GM12878 (cell line): ENCODE results near the gene BBS2. TPM values are rescaled to one million over a fixed set of nuclear protein-coding genes. Genes with fewer than 3 reads are reported as not detected.

Experiments used
- ATAC-seq: fragments of 200-7000 bp; cut with Tn5 transposase; 3 replicates; pipeline ENCODE4 v1.9.1; 2020; ENCODE audit warnings: mild to moderate bottlenecking, moderate library complexity
- BruUV-seq: library from RNA; stranded (reverse); fragments of 400-500 nt; replicated peaks from 2 replicates; lab custom pipeline; 2021; lab: Mats Ljungman, UMichigan
- CTCF ChIA-PET: fragments of 300-600 bp; sonication (Branson Sonifier 250); formaldehyde crosslinking; extraction: SDS; loops from one replicate; lab custom pipeline; 2021; ENCODE audit warnings: inconsistent platforms; lab: Yijun Ruan, JAX
- POLR2A ChIA-PET: fragments of 350-600 bp; formaldehyde crosslinking; extraction: SDS; loops from one replicate; lab custom pipeline; 2021; ENCODE audit warnings: inconsistent platforms; lab: Charles Lee
- RAD21 ChIA-PET: fragments of 300-600 bp; sonication (Branson Sonifier 250); formaldehyde crosslinking; loops from one replicate; lab custom pipeline; 2023; ENCODE audit warnings: antibody characterized with exemption; ENCODE audit not compliant: unreplicated experiment; lab: Charles Lee
- SMC1A ChIA-PET: fragments of 300-600 bp; sonication (Branson Sonifier 250); formaldehyde crosslinking; loops from one replicate; lab custom pipeline; 2023; ENCODE audit not compliant: unreplicated experiment, uncharacterized antibody; lab: Charles Lee
- DNase-seq: peaks from one replicate; pipeline ENCODE4 v3.0.0-alpha.2; 2011; ENCODE audit warnings: low read depth, low spot score
- FAIRE-seq: peaks from 3 replicates; lab custom pipeline; 2011; peaks lifted over from hg19 to GRCh38; lab: Jason Lieb, UNC
- H2AFZ ChIP-seq: 2 replicates; pipeline ENCODE4 v1.6.0; 2011; ENCODE audit warnings: low read depth, low read length, control low read depth; ENCODE audit not compliant: control insufficient read depth
- H3K27ac ChIP-seq: 2 replicates; pipeline ENCODE4 v1.5.1; 2011; ENCODE audit warnings: control low read depth; ENCODE audit not compliant: control insufficient read depth, insufficient read depth
- H3K27me3 ChIP-seq, 2 experiments: replicated peaks in 1 of 2; 2 replicates each; pipeline versions ENCODE4 v1.6.0 to v1.6.1; 2011; ENCODE audit warnings: low read length in 1 of 2; ENCODE audit not compliant: control insufficient read depth in 2 of 2, insufficient read depth in 2 of 2
- H3K36me3 ChIP-seq, 2 experiments: 2 replicates each; pipeline ENCODE4 v1.5.1; 2011; ENCODE audit warnings: low read length in 1 of 2; ENCODE audit not compliant: control insufficient read depth in 2 of 2, insufficient read depth in 2 of 2
- H3K4me1 ChIP-seq: 2 replicates; pipeline ENCODE4 v1.6.1; 2011; ENCODE audit warnings: mild to moderate bottlenecking, low read length, moderate library complexity, mixed read lengths; ENCODE audit not compliant: control insufficient read depth, insufficient read depth
- H3K4me2 ChIP-seq: 2 replicates; pipeline ENCODE4 v1.6.0; 2011; ENCODE audit warnings: control low read depth; ENCODE audit not compliant: control insufficient read depth, insufficient read depth
- H3K4me3 ChIP-seq: fragments of 200-600 bp; sonication (generic); 2 replicates; pipeline ENCODE4 v1.5.1; 2016
- H3K79me2 ChIP-seq: 2 replicates; pipeline ENCODE4 v1.6.0; 2011; ENCODE audit warnings: low read length; ENCODE audit not compliant: control insufficient read depth, insufficient read depth
- H3K9ac ChIP-seq: 2 replicates; pipeline ENCODE4 v1.8.0; 2011; ENCODE audit warnings: low read length, control low read depth, mixed read lengths; ENCODE audit not compliant: control insufficient read depth, insufficient read depth
- H3K9me3 ChIP-seq: replicated peaks from 3 replicates; pipeline ENCODE4 v1.5.1; 2011; ENCODE audit warnings: mild to moderate bottlenecking, low read length; ENCODE audit not compliant: control insufficient read depth, insufficient read depth
- H4K20me1 ChIP-seq: 2 replicates; pipeline ENCODE4 v1.6.0; 2011; ENCODE audit not compliant: control insufficient read depth, insufficient read depth
- ATF3 ChIP-seq: IDR thresholded peaks from 2 replicates; pipeline ENCODE4 v1.6.1; 2011; ENCODE audit warnings: low read depth, mild to moderate bottlenecking, low read length, moderate library complexity, borderline replicate concordance; ENCODE audit errors: extremely low read depth
- BRCA1 ChIP-seq: IDR thresholded peaks from 2 replicates; pipeline ENCODE4 v1.6.1; 2011; ENCODE audit warnings: low read depth, low read length, improper control_type of control experiment
- CEBPB ChIP-seq, 2 experiments: fragments of 150-350 bp in 1 of 2; IDR thresholded peaks; 2 replicates each; pipeline ENCODE4 v1.6.1; 2012 to 2014; ENCODE audit warnings: low read depth in 2 of 2, low read length in 2 of 2, borderline replicate concordance in 1 of 2, inconsistent platforms in 1 of 2
- CHD2 ChIP-seq: IDR thresholded peaks from 2 replicates; pipeline ENCODE4 v1.6.1; 2011; ENCODE audit warnings: low read depth, low read length, improper control_type of control experiment, borderline replicate concordance
- KDM1A ChIP-seq: fragments of 200-600 bp; sonication (generic); IDR thresholded peaks from 2 replicates; pipeline ENCODE4 v1.6.1; 2016; ENCODE audit warnings: borderline replicate concordance
- MEF2A ChIP-seq: IDR thresholded peaks from 2 replicates; pipeline ENCODE4 v1.6.1; 2011; ENCODE audit warnings: low read depth, mild to moderate bottlenecking, low read length, moderate library complexity; ENCODE audit not compliant: insufficient read depth
- MTA3 ChIP-seq: IDR thresholded peaks from 2 replicates; pipeline ENCODE4 v1.6.1; 2012; ENCODE audit warnings: low read length, inconsistent platforms, borderline replicate concordance
- NFIC ChIP-seq: IDR thresholded peaks from 2 replicates; pipeline ENCODE4 v1.6.1; 2012; ENCODE audit warnings: low read depth, mild to moderate bottlenecking, inconsistent platforms, low read length, moderate library complexity
- RFX5 ChIP-seq: IDR thresholded peaks from 2 replicates; pipeline ENCODE4 v1.6.1; 2011; ENCODE audit warnings: low read depth, low read length, improper control_type of control experiment
- ZBED1 ChIP-seq: IDR thresholded peaks from 2 replicates; pipeline ENCODE4 v1.6.1; 2016; ENCODE audit warnings: borderline replicate concordance
- WGBS: methylation state at CpG from one replicate; pipeline ENCODE4 v1.1.6; 2016; ENCODE audit warnings: low lambda C conversion rate; ENCODE audit not compliant: insufficient replicate concordance, insufficient coverage; ENCODE audit errors: missing lambda C conversion rate; 5-methylcytosine and 5-hydroxymethylcytosine counted together
- in situ Hi-C: fragments of 300-500 bp; cut with MboI; formaldehyde crosslinking; loops from 9 replicates; pipeline ENCODE4 v1.14.3; 2018; ENCODE audit warnings: mixed read lengths
- intact Hi-C: fragments of 100-400 bp; cut with micrococcal nuclease; formaldehyde crosslinking; loops from one replicate; pipeline ENCODE4 v1.14.2; 2022; ENCODE audit not compliant: unreplicated experiment
- polyA plus RNA-seq, 11 experiments: library from polyadenylated mRNA; depleted of rRNA in 4 of 11; unstranded in 6 of 11; stranded (reverse) in 5 of 11; fragments of >200 nt; fragmentation: Nextera tagmentation in 4 of 11; fragmentation: Illumina TruSeq in 1 of 11; extraction: Ambion mirVana in 4 of 11; extraction: Trizol in 1 of 11; gene quantifications; 1 replicate in 1 of 11; 2 replicates in 10 of 11; pipeline versions ENCODE4 v1.2.1 to v1.2.3, GENCODE V29; 2011 to 2016; ENCODE audit warnings: inconsistent platforms in 2 of 11, missing spikeins in 2 of 11, low read depth in 1 of 11
- total RNA-seq, 4 experiments: library from RNA; depleted of rRNA in 3 of 4; stranded (reverse); fragments of >200 nt in 3 of 4; fragmentation: Illumina TruSeq in 1 of 4; extraction: Trizol in 1 of 4; gene quantifications; 2 replicates each; pipeline versions ENCODE4 v1.2.1 to v1.2.3, GENCODE V29; 2013 to 2021
- TF ChIP-seq, protein P1 (sequence below): fragments of 450-650 bp; IDR thresholded peaks from 2 replicates; pipeline ENCODE4 v1.6.1; 2017; ENCODE audit warnings: borderline replicate concordance

BBS2 gene
- total and polyA plus RNA-seq, 10 of the 15 experiments (the other 5 are each of a cell fraction or from before 2014, with no cell fraction given): 4.9 to 38.3 (median 16.4) TPM

DNA sequence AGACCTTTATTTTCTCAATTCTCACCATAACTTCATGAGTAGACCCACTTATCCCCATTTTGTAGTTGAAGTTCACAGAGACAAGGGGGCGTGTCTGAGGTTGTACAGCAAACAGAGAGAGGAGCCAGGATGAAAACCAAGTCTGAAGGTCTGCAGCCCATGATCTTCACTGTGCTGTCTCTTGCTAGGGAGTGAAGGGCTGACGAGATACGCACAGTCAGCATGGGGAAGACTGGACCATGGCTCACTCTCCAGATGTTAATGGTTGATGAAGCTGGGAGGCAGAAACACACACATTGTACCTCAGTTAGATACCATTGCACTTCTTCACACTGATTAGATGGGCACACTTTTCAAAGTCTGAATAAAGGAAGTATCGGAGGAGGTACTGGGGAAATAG lies 39.3 kb upstream of the BBS2 start:
- Histone ChIP-seq H3K4me2 (no peak overlapping the region), H3K27ac (no peak overlapping the region), H3K4me3 (no peak overlapping the region), H3K79me2 (no peaks in the 10 kb centered on the region), H3K4me1 (no peaks in the 10 kb centered on the region), H3K9me3 (no peaks in the 10 kb centered on the region), H3K9ac (no peak overlapping the region), H2AFZ (no peak overlapping the region), H3K27me3 (no peaks in the 10 kb centered on the region; a peak in 2 of 4 replicates), H4K20me1 (no peaks in the 10 kb centered on the region), H3K36me3 (no peaks in the 10 kb centered on the region)
- ChIA-PET SMC1A (no interaction called here), RAD21 (no interaction called here), CTCF (no interaction called here), POLR2A (no interaction called here)
- FAIRE-seq: no peak
- in situ Hi-C loops: no loop called here
- no peak for DNase-seq
- BruUV-seq: no TSS peak
- 62% methylated on average over 4 of the region's 4 CpGs for WGBS
- TF ChIP-seq KDM1A (no peak), BRCA1 (no peak), ATF3 (no peak), MTA3 (no peak), CEBPB (IDR thresholded peaks at IDR 0.05; ENCODE audit: borderline replicate concordance in 1 of 2, low read depth in 2 of 2, low read length in 2 of 2) (no peak), NFIC (no peak), CHD2 (no peak), MEF2A (no peak), RFX5 (no peak), ZBED1 (no peak)
- TF ChIP-seq, protein P1, sequence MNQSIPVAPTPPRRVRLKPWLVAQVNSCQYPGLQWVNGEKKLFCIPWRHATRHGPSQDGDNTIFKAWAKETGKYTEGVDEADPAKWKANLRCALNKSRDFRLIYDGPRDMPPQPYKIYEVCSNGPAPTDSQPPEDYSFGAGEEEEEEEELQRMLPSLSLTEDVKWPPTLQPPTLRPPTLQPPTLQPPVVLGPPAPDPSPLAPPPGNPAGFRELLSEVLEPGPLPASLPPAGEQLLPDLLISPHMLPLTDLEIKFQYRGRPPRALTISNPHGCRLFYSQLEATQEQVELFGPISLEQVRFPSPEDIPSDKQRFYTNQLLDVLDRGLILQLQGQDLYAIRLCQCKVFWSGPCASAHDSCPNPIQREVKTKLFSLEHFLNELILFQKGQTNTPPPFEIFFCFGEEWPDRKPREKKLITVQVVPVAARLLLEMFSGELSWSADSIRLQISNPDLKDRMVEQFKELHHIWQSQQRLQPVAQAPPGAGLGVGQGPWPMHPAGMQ: no peak
- intact Hi-C loops: no loop called here
- ATAC-seq: no peak
